A549 (cell line): Measurements from ENCODE around the gene FAM163B. TPM values are rescaled to one million over a fixed set of nuclear protein-coding genes. Genes with fewer than 3 reads are reported as not detected.

Source experiments
- ATAC-seq, 2 experiments: fragments of 200-7000 bp in 1 of 2; fragments of >200 bp in 1 of 2; cut with Nextera tagmentation in 1 of 2; cut with Tn5 transposase in 1 of 2; 3 replicates each; pipeline versions ENCODE4 v1.8.0 to v1.9.1; 2018 to 2020; ENCODE audit warnings: mild to moderate bottlenecking in 1 of 2, moderate library complexity in 1 of 2
- CTCF ChIA-PET: fragments of 300-600 bp; sonication (Branson Sonifier 250); formaldehyde crosslinking; extraction: SDS; loops from one replicate; lab custom pipeline; 2021; ENCODE audit warnings: antibody characterized with exemption, inconsistent platforms; lab: Yijun Ruan, JAX
- POLR2A ChIA-PET: fragments of 350-600 bp; formaldehyde crosslinking; extraction: SDS; loops from one replicate; lab custom pipeline; 2021; ENCODE audit warnings: antibody characterized with exemption, inconsistent platforms; lab: Yijun Ruan, JAX
- DNase-seq, 2 experiments: peaks; one replicate each; pipeline versions ENCODE4 v3.0.0 to v3.0.0-alpha.2; 2011 to 2016; ENCODE audit warnings: low read depth in 1 of 2, low spot score in 1 of 2
- FAIRE-seq: peaks from 2 replicates; lab custom pipeline; 2011; peaks lifted over from hg19 to GRCh38; lab: Jason Lieb, UNC
- H3K27ac ChIP-seq, 2 experiments: fragments of >200 bp; sonication (Bioruptor Twin); formaldehyde crosslinking; 3 replicates each; pipeline ENCODE4 v1.5.1; 2016 to 2017
- H3K4me1 ChIP-seq: fragments of >200 bp; sonication (Bioruptor Twin); formaldehyde crosslinking; 3 replicates; pipeline ENCODE4 v1.6.1; 2016
- H3K4me2 ChIP-seq: fragments of >200 bp; sonication (Bioruptor Twin); formaldehyde crosslinking; 3 replicates; pipeline ENCODE4 v1.6.1; 2016
- H3K4me3 ChIP-seq: fragments of >200 bp; sonication (Bioruptor Twin); formaldehyde crosslinking; 3 replicates; pipeline ENCODE4 v1.5.1; 2016
- H3K9me3 ChIP-seq: fragments of >200 bp; sonication (Bioruptor Twin); formaldehyde crosslinking; 3 replicates; pipeline ENCODE4 v1.6.1; 2016
- BCL3 ChIP-seq: fragments of >200 bp; sonication (Bioruptor Twin); formaldehyde crosslinking; IDR thresholded peaks from 3 replicates; pipeline ENCODE4 v1.6.1; 2016
- BHLHE40 ChIP-seq: IDR thresholded peaks from 2 replicates; pipeline ENCODE4 v1.6.1; 2012; ENCODE audit warnings: low read depth, low read length, inconsistent platforms
- CBX2 ChIP-seq: fragments of 200-600 bp; sonication (generic); IDR thresholded peaks from 2 replicates; pipeline ENCODE4 v1.6.1; 2016; ENCODE audit warnings: low read depth, mild to moderate bottlenecking, borderline replicate concordance
- CBX8 ChIP-seq: fragments of 200-600 bp; sonication (generic); IDR thresholded peaks from 2 replicates; pipeline ENCODE4 v1.6.1; 2016
- CEBPB ChIP-seq, 2 experiments: fragments of >200 bp in 1 of 2; sonication (Bioruptor Twin) in 1 of 2; formaldehyde crosslinking in 1 of 2; IDR thresholded peaks; 2 replicates each; pipeline ENCODE4 v1.6.1; 2012 to 2016
- FOSL2 ChIP-seq, 2 experiments: fragments of 450-650 bp in 1 of 2; fragments of >200 bp in 1 of 2; sonication (Bioruptor Twin) in 1 of 2; formaldehyde crosslinking; IDR thresholded peaks; 2 replicates each; pipeline versions ENCODE4 v1.5.0 to v1.6.1; 2016 to 2020; ENCODE audit warnings: mild to moderate bottlenecking in 1 of 2, moderate library complexity in 1 of 2
- FOXS1 ChIP-seq: fragments of 250-450 bp; sonication (Bioruptor Pico); IDR thresholded peaks from 2 replicates; pipeline ENCODE4 v1.5.0; 2020; ENCODE audit warnings: mild to moderate bottlenecking, moderate library complexity
- GATA3 ChIP-seq: IDR thresholded peaks from 2 replicates; pipeline ENCODE4 v1.6.1; 2012; ENCODE audit warnings: borderline replicate concordance
- HDAC2 ChIP-seq: fragments of 200-600 bp; sonication (generic); IDR thresholded peaks from 2 replicates; pipeline ENCODE4 v1.6.1; 2016
- JUN ChIP-seq, 2 experiments: fragments of >200 bp; sonication (Bioruptor Twin); formaldehyde crosslinking; IDR thresholded peaks; 2 replicates in 1 of 2; 3 replicates in 1 of 2; pipeline ENCODE4 v1.6.1; 2016 to 2017
- JUNB ChIP-seq: fragments of >200 bp; sonication (Bioruptor Twin); formaldehyde crosslinking; IDR thresholded peaks from 2 replicates; pipeline ENCODE4 v1.6.1; 2016
- KDM5A ChIP-seq: fragments of 200-600 bp; sonication (generic); IDR thresholded peaks from 2 replicates; pipeline ENCODE4 v1.6.1; 2016; ENCODE audit warnings: antibody characterized with exemption, mild to moderate bottlenecking
- NFE2L2 ChIP-seq: fragments of 150-350 bp; conservative IDR thresholded peaks from 2 replicates; pipeline ENCODE4 v1.6.1; 2014; ENCODE audit warnings: low read length
- NPAS2 ChIP-seq: fragments of 250-450 bp; sonication (Bioruptor Pico); IDR thresholded peaks from 2 replicates; pipeline ENCODE4 v1.8.0; 2022; ENCODE audit warnings: mild to moderate bottlenecking, moderate library complexity, borderline replicate concordance
- POLR2AphosphoS2 ChIP-seq: conservative IDR thresholded peaks from 2 replicates; pipeline ENCODE4 v1.6.1; 2012; ENCODE audit warnings: low read length, improper control_type of control experiment, inconsistent platforms
- RAD21 ChIP-seq, 2 experiments: fragments of >200 bp in 1 of 2; sonication (Bioruptor Twin) in 1 of 2; formaldehyde crosslinking in 1 of 2; IDR thresholded peaks in 1 of 2; conservative IDR thresholded peaks in 1 of 2; 2 replicates in 1 of 2; 3 replicates in 1 of 2; pipeline ENCODE4 v1.6.1; 2012 to 2018; ENCODE audit warnings: inconsistent platforms in 1 of 2
- SMC3 ChIP-seq: fragments of >200 bp; sonication (Bioruptor Twin); formaldehyde crosslinking; IDR thresholded peaks from 3 replicates; pipeline ENCODE4 v1.6.1; 2018; ENCODE audit warnings: inconsistent platforms
- TFCP2L1 ChIP-seq: fragments of 250-450 bp; sonication (Bioruptor Pico); IDR thresholded peaks from 2 replicates; pipeline ENCODE4 v1.5.0; 2021; ENCODE audit warnings: mild to moderate bottlenecking
- ZFP36 ChIP-seq: fragments of 450-650 bp; IDR thresholded peaks from 2 replicates; pipeline ENCODE4 v1.6.1; 2014; ENCODE audit warnings: borderline replicate concordance; ENCODE audit not compliant: partially characterized antibody
- WGBS: methylation state at CpG from one replicate; pipeline ENCODE4 v1.1.6; 2017; ENCODE audit errors: missing lambda C conversion rate; 5-methylcytosine and 5-hydroxymethylcytosine counted together
- polyA plus RNA-seq, 4 experiments: library from polyadenylated mRNA; depleted of rRNA in 3 of 4; stranded (reverse); fragments of >200 nt; fragmentation: RNase III in 1 of 4; extraction: RNeasy Plus Mini Kit Qiagen cat#74134 plus additional on column Dnase treatment in 1 of 4; gene quantifications; 2 replicates in 3 of 4; 3 replicates in 1 of 4; pipeline ENCODE4 v1.2.3, GENCODE V29; 2011 to 2017
- TF ChIP-seq, protein P1 (sequence below): IDR thresholded peaks from 2 replicates; pipeline ENCODE4 v1.6.1; 2012; ENCODE audit warnings: low read depth, borderline replicate concordance
- TF ChIP-seq, protein P2 (sequence below): fragments of 150-350 bp; IDR thresholded peaks from 2 replicates; pipeline ENCODE4 v1.6.1; 2014; ENCODE audit warnings: low read depth, mild to moderate bottlenecking, low read length
- TF ChIP-seq, protein P3 (sequence below): fragments of >200 bp; sonication (Bioruptor Twin); formaldehyde crosslinking; IDR thresholded peaks from 2 replicates; pipeline ENCODE4 v1.6.1; 2016

FAM163B gene
- polyA plus RNA-seq, 2 of the 4 experiments (the other 2 are of a cell fraction): not detected

DNA sequence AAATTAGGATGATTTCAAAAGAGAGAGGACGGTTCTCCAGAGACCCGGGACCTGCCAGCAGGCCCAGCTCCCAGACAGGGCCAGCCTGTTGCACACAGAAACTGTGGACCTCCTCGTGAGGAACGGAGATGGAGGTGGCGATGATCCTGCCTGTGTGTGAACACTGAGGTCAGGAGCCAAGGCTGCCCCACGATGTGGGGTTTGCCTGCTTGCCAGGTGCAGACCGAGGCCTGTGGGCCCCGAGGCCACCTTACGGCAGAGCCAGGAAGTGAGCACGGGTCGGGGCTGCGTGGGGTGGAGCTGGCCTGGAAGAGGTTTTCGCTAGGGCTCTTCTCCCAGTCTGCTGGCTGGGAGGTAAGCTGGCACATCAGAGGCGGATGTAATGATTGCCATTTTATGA lies 4.3 kb downstream of the FAM163B start (continued):
- TF ChIP-seq KDM5A (no peak), JUN (IDR thresholded peaks at IDR 0.05) (no peak)
- TF ChIP-seq, protein P1, sequence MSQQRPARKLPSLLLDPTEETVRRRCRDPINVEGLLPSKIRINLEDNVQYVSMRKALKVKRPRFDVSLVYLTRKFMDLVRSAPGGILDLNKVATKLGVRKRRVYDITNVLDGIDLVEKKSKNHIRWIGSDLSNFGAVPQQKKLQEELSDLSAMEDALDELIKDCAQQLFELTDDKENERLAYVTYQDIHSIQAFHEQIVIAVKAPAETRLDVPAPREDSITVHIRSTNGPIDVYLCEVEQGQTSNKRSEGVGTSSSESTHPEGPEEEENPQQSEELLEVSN: no peak

DNA sequence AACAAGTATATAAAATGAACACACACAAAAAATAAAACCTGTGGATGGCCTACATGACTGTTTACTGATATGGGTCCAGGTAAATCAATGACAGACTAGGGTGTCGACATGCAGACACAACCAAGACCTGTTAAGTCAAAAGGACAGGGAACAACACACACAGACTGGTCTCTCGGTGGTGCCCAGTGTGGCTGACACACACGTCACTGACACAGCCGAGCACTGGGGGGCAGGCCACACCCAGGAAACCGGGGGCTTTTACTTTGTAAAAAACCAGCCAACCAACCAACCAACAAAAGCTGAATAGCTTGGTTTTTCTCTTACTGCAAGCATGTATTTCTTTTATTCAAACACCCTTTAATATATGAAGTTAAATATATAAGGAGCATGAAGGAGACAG lies 5.0 kb downstream of the FAM163B start:
- H3K4me1 ChIP-seq: no peaks in the 10 kb centered on the region
- DNase-seq: no peak
- H3K4me2 ChIP-seq: no peak overlapping the region
- H3K9me3 ChIP-seq: peaks cover 2% of the 10 kb centered on the region; the same call in 1 of the 3 replicates
- H3K27ac ChIP-seq: no peak overlapping the region
- TF ChIP-seq JUN (IDR thresholded peaks at IDR 0.05) (no peak), BCL3 (no peak), SMC3 (no peak), FOSL2 (IDR thresholded peaks at IDR 0.05) (no peak), FOSL2 (CRISPR knock-in tag; IDR thresholded peaks at IDR 0.05) (no peak), FOXS1 (no peak), CBX8 (no peak), RAD21 (conservative IDR thresholded peaks at IDR 0.05 in 1 of 2, IDR thresholded peaks at IDR 0.05 in 1 of 2) (no peak), NFE2L2 (no peak), GATA3 (no peak), KDM5A (no peak), TFCP2L1 (CRISPR knock-in tag) (no peak), BHLHE40 (no peak)
- CTCF ChIA-PET: interaction anchor here (1.3 to 2.0 kb wide), 2 partner anchors 15 to 49 kb away, joined by 3 to 5 read pairs; no protein-coding TSS in a partner anchor
- POLR2A ChIA-PET: no interaction called here
- ATAC-seq: no peak
- no peak for FAIRE-seq
- H3K4me3 ChIP-seq: no peak overlapping the region
- 15% methylated on average over 5 of the region's 5 CpGs for WGBS

- CTCF ChIA-PET: interaction anchor here (1.0 to 2.0 kb wide), 4 partner anchors 14 to 416 kb away, joined by 3 to 6 read pairs (median 4); no protein-coding TSS in a partner anchor
- FAIRE-seq (no peak), DNase-seq (no peak), ATAC-seq (no peak)
- WGBS: 54% methylated on average over 14 of the region's 14 CpGs
- H3K27ac ChIP-seq: no peak overlapping the region
- TF ChIP-seq, protein P1: no peak
- TF ChIP-seq FOSL2 (IDR thresholded peaks at IDR 0.05) (no peak), FOSL2 (CRISPR knock-in tag; IDR thresholded peaks at IDR 0.05) (no peak), BCL3 (no peak), SMC3 (no peak), ZFP36 (peak; percentile 53), CEBPB (IDR thresholded peaks at IDR 0.05) (no peak)
- H3K4me2 ChIP-seq: no peak overlapping the region
- H3K4me1 ChIP-seq: no peaks in the 10 kb centered on the region
- no peak overlapping the region for H3K4me3 ChIP-seq
- POLR2A ChIA-PET: no interaction called here
- H3K9me3 ChIP-seq: peaks cover 11% of the 10 kb centered on the region
Observed at GRCh38 chr9:133603135-133603927, 5.9 kb downstream of the FAM163B start.

GRCh38 chr9:133602277-133602676 lies 6.9 kb downstream of the FAM163B start:
- POLR2A ChIA-PET: no interaction called here
- Histone ChIP-seq H3K27ac (no peak overlapping the region), H3K4me1 (no peaks in the 10 kb centered on the region), H3K4me2 (no peak overlapping the region), H3K4me3 (no peak overlapping the region), H3K9me3 (peaks cover 22% of the 10 kb centered on the region)
- no peak for DNase-seq
- WGBS: 55% methylated on average over 10 of the region's 10 CpGs
- CTCF ChIA-PET: interaction anchor here (0.7 to 2.0 kb wide), 2 partner anchors 13 to 119 kb away, joined by 3 to 5 read pairs; no protein-coding TSS in a partner anchor
- ATAC-seq: no peak
- FAIRE-seq: no peak
- TF ChIP-seq KDM5A: no peak
- no peak for TF ChIP-seq BCL3
- no peak for TF ChIP-seq CBX2
- TF ChIP-seq ZFP36: no peak
- no peak for TF ChIP-seq CEBPB (IDR thresholded peaks at IDR 0.05)
- TF ChIP-seq, protein P2, sequence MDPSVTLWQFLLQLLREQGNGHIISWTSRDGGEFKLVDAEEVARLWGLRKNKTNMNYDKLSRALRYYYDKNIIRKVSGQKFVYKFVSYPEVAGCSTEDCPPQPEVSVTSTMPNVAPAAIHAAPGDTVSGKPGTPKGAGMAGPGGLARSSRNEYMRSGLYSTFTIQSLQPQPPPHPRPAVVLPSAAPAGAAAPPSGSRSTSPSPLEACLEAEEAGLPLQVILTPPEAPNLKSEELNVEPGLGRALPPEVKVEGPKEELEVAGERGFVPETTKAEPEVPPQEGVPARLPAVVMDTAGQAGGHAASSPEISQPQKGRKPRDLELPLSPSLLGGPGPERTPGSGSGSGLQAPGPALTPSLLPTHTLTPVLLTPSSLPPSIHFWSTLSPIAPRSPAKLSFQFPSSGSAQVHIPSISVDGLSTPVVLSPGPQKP: no peak
- TF ChIP-seq POLR2AphosphoS2: no peak
- TF ChIP-seq SMC3: no peak
- TF ChIP-seq, protein P3, sequence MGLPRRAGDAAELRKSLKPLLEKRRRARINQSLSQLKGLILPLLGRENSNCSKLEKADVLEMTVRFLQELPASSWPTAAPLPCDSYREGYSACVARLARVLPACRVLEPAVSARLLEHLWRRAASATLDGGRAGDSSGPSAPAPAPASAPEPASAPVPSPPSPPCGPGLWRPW: no peak
- TF ChIP-seq JUNB: no peak
- no peak for TF ChIP-seq HDAC2
- no peak for TF ChIP-seq NPAS2
